ENCODE data around the gene NSL1. TPM values are rescaled to one million over a fixed set of nuclear protein-coding genes. Genes with fewer than 3 reads are reported as not detected.
"Not testable (repeated sequence)": the region's sequence is repeated elsewhere in the genome, so short reads cannot be mapped to it uniquely, and the experiment has no call there.

NSL1 gene
- polyA plus RNA-seq, 5 donors, result 37.6 to 53.0 (median 43.7) TPM

DNA sequence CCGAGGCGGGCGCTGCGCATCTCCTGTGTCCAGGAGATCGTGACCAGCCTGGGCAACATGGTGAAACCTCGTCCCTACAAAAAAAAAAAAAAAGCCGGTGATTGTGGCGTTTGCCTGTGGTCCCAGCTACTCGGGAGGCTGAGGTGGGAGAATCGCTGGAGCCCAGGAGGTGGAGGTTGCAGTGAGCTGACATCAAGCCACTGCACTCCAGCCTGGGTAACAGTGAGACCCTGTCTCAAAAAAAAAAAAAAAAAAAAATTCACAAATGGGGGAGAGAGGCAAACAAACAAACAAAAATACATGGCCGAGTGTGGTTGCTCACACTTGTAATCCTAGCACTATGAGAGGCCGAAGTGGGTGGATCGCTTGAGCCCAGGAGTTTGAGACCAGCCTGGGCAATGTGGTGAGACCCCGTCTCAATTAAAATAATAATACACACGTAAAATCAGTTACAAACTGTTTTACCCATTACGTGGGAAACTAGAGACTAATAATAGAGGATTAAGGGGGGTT, 875 bp upstream of the NSL1 start:
- no peak for DNase-seq

DNA sequence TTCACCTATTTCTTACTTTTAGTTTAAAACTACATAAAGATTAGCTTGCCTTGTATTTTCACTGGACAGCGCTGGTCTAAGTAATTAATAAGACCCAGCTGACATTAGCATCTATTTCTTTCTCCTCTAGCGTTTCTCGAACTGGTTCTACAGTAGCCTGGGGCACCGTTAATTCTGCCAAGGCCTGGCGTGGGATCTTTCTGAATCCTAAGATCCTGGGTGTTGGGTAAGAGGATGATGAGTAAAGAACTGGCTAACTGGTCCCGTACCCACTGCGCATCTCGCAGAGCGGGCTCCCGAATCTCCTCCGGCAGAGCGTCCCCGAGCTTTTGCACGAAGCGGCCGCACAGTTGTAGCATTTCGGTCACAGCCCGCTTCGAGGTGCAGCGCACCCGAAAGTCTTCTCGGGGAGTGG, 309 bp downstream of the NSL1 start:
- no peak for DNase-seq

DNA sequence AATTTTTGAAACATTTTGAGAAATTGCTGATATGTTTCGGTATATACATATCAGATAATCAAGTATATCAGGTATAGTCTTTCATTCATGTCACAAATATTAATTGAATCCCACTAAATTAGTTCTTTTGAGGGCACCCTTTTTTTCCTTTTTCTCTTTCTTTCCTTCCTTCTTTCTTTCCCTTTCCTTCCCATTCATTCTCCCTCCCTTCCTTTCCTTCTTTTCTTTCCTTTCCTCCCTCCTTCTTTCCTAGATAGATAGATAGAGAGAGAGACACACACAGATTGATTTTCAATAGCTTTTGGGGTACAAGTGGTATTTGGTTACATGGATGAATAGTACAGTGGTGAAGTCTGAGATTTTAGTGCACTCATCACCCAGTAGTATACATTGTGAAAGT, 5.7 kb downstream of the NSL1 start:
- DNase-seq, result no peak

DNA sequence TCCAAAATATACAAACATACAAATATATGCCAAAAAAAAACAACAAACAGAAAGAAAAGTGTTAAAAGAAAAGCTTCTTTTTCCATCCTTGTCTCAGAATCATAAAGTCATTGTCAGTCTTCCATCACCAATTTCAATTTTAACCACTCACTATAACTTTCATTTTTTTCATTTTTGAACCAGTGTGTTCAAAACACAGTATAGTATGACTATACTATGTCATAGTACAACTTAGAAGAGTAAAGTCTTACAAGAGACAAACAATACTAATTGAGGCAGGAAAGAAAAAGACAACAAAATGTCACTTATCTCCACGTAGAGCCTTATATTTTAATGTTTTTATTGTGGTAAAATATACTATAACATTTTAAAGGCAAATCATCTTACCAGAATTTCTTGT, 7.6 kb downstream of the NSL1 start:
- no peak for DNase-seq

DNA sequence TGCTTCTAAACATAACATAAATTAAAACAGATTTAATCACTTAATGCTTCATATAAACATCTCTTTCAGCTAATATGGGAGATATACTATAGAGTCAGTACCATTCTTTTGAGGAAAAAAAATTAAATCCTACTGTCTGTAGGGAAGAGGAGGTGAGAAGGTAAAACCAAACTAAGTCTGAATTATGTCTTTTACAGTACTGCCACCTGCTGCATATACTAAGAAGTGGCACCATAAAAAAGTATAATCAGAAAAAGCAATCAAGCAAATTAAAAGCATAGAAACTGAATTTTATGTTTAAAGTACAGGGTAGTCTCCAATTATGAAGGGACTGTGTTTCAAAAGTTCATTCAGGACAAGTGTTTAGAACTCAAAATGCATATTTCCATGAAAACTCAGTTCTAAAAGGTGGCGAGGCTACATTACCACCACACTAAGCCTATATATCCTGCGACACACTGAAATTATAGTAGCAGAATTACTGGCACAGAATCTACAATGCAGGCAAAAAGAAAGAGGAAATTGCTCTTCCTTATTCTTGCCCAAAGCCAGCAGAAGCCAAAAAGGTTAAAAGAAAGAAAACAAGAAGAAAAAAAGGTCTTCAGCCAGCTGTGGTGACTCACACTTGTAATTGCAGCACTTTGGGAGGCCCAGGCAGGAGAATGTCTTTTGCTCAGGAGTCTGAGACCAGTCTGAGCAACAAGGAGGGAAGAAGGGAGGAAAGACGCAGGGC, 9.0 kb downstream of the NSL1 start:
- peak in 1 of 2 donors; percentile 2 for DNase-seq

DNA sequence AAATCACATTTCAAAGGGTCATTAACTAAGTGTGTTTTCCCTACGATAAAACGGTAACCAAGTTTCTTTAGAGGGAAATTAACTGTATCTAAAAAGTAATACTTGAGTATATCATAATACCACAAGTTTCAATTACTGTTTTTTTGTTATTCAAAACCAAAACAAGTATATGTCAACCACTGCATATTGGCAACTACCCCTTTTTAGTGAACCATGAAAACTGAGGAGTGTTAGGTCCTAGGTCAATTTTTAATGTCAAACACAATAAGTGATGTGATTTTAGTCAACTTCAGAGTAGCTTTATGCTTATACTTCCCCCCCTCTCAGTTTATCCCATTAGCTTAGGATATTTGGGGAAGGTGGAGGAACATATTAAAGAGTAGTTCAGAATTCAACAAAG, 10.4 kb downstream of the NSL1 start:
- DNase-seq, result no peak

DNA sequence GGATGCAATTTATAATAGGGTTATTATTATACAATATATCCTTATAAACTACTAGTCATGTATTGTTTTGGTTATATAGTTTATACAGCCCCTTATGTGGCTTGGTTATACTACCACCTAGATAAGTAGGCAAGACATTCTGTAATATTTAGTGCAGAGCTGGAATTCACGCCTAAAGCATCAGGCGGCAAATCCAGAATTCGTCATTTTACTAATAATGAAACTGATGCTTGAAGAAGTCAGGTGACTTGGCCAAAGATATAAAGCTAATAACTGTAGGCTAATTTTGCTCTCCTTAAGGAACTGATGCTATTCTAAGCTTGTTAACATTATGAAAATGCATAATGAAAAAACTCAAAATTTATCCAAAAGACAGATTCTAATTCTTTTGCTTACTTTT, 10.8 kb downstream of the NSL1 start:
- DNase-seq, result no peak

DNA sequence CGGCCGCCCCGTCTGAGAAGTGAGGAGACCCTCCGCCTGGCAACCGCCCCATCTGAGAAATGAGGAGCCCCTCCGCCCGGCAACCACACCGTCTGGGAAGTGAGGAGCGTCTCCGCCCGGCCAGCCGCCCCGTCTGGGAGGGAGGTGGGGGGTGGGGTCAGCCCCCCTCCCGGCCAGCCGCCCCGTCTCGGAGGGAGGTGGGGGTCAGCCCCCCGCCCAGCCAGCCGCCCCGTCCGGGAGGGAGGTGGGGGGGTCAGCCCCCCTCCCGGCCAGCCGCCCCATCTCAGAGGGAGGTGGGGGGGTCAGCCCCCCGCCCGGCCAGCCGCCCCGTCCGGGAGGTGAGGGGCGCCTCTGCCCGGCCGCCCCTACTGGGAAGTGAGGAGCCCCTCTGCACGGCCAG, 12.5 kb downstream of the NSL1 start:
- not testable (repeated sequence) for DNase-seq

DNA sequence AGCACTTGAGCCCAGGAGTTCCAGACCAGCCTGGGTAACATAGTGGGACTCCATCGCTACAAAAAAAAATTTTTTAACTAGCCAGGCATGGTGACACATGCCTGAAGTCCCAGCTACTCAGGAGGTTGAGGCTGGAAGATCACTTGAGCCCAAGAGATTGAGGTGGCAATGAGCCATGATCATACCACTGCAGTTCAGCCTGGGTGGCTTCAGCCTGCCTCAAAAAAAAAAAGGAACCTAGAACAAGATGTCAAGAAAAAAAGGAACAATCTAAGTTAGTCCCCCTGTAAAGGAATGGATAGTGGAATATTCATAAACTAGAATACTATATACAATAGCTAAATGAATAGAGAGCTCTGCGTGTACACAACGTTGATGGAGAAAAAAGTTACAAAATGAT, 14.4 kb downstream of the NSL1 start:
- DNase-seq, result no peak

DNA sequence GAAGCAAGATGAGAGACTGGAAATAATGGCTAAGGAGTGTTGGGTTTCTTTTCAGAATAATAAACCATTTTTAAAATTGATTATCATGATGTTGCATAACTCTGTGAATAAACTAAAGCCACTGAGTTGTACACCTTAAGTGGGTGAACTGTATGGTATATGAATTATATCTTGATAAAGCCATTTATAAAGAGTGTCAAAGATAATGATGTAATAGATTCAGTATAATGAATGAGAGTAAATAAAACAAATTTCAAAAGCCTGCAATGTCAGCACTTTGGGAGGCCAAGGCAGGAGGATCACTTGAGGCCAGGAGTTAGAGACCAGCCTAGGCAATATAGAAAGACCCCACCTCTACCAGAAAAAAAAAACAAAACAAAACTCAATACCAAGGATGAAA, 16.3 kb downstream of the NSL1 start:
- no peak for DNase-seq

DNA sequence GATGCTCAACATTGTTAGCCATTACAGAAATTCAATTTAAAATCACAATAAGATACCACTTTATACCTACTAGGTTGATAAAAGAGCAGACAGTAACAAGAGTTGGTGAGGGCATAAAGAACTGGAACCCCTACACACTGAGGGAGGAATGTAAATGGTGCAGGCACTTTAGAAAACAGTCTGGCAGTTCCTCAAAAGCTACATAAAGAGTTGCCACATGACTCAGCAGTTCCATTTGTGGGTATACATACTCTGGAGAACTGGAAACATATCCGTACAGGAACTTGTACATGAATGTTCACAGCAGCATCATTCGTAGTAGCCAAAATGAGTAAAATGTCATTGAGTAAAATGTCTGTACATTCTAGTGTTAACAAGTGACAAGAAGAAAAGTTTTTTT, 17.0 kb downstream of the NSL1 start:
- DNase-seq, result no peak

DNA sequence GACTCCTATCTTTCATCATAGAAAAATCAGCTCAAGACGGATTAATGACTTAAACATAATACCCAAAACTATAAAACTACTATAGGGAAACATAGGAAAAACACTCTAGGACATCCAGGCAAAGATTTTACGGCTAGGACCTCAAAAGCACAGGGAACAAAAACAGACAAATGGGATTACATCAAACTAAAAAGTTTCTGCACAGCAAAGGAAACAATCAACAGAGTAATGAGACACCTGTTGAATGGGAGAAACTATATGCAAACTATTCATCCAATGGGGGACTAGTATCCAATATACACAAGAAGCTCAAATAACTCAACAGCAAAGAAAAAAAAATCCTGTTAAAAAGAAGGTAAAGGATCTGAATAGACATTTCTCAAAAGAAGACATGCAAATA, 18.6 kb downstream of the NSL1 start:
- no peak for DNase-seq

DNA sequence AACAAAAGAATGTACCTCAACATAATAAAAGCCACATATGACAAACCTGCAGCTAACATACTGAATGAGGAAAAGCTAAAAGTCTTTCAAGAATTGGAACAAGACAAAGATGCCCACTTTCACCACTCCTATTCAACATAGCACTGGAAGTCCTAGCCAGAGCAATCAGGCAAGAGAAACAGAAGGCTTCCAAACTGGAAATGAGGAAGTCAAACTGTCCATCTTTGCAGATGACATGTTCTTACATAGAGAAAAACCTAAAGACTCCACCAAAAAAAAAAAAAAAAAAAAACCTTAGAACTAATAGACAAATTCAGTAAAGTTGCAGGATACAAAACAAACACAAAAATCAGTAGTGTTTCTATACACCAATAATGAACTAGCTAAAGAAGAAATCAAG, 20.2 kb downstream of the NSL1 start:
- no peak for DNase-seq

DNA sequence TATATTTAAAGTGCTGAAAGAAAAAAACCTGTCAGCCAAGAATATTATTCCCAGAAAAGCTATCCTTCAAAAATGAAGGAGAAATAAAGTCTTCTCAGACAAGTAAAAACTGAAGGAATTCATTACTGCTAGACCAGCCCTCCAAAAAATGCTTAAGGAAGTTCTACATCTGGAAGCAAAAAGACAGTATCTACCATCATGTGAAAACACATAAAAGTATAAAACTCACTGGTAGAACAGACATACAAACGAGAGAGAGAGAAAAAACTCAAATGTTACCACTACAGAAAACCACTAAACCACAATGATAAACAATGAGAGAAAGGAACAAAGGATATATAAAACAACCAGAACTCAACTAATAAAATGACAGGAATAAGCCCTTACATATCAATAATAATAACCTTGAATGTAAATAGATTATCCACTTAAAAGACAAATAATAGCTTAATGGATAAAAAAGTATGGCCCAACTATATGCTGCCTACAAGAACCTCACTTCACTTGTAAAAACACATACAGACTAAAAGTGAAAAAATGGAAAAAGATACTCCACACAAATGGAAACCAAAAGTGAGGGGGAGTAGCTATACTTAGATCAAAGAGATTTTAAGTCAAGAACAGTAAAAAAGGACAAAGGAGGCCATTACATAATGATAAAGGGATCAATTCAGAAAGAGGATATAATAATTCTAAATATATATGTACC, 22.0 kb downstream of the NSL1 start:
- no peak for DNase-seq

DNA sequence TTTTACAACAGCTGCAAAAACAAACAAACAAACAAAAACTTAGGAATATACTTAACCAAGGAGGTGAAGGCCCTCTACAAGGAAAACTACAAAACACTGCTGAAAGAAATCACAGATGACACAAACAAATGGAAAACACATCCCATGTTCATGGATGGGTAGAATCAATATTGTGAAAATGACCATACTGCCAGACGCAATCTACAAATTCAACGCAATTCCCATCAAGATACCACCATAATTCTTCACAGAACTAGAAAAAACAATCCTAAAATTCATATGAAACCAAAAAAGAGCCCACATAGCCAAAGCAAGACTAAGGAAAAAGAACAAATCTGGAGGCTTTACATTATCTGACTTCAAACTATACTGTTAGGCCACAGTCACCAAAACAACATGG, 24.8 kb downstream of the NSL1 start:
- DNase-seq, result not testable (repeated sequence)

DNA sequence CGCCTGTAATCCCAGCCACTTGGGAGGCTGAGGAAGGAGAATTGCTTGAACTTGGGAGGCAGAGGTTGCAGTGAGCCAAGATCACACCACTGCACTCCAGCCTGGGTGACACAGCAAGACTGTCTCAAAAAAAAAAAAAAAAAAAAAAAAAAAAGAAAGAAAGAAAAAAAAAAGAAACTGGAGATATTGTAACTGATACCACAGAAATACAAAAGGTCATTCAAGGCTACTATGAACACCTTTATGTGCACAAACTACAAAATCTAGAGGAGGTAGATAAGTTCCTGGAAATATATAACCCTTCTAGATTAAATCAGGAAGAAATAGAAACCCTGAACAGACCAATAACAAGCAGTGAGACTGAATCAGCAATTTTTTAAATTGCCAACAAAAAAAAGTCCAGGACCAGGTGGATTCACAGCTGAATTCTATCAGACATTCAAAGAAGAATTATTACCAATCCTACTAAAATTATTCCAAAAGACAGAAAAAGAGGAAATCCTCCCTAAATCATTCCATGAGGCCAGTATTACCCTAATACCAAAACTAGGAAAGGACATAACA, 26.8 kb downstream of the NSL1 start:
- DNase-seq, result not testable (repeated sequence)

DNA sequence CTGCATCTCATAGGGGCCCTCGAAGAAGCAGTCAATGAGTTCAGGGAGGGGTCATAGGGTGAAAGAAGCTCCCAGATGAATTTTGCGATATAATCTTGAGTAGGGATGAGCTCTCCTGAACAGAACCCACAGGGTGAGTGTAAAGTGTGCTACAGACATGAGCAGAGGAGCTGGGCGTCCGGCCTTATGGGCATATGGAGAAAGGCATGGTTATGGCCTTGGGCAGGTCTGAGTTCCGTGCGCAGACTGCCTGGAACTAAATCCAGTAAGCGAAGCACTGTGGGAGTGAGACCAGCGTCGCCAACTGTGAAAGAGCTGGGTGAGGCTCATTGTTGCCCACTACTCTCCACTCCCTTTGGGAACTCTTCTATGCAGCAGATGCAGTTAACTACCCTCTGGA, 28.7 kb downstream of the NSL1 start:
- DNase-seq, result no peak

DNA sequence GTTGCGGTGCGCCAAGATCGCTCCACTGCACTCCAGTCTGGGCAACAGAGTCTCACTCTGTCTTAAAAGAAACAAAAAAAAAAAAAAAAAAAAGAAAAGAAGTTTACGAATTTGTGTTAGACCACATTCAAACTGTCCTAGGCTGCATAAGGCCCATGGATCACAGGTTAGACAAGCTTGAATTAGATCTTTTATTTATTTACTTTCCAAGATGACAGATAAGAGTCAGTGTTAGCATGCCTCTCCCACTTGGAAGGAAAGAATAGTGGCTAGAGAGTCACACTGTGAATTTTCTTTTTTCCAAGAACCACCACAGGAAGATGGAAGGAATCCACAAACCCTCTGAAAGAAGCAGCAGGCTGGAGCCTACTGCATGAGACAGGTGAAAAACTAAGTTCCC, 29.3 kb downstream of the NSL1 start:
- DNase-seq, result no peak

DNA sequence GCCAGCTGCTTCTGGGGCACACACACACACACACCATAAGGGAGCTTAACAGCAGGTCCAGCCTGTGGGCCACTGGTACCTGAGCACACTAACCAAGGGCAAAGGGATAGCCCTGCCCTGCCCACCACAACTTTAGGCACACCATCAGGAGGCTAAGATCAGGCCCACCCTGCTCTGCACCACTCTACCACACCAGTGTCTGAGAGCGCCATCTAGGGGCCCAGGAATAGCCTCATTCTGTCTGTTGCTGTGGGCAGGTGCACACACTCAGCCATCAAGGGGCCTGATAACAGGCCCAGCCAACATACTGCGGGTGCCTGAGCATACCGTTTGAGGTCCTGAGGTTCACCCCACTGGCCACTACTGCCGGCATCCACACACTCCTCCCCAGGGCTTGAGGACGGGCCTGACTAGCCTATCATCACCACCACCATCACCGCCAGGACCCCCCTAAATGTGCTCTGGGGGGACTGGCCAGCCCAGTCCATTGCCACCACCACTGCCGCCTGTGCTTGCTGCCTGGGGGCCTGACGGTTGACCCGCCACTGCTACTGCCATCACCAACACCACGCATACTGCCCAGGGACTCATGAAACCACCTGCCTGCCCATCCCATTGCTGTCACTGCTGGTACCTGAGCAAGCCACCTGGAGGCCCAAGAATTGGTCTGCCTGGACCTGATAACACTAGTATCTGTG, 31.3 kb downstream of the NSL1 start:
- no peak for DNase-seq

DNA sequence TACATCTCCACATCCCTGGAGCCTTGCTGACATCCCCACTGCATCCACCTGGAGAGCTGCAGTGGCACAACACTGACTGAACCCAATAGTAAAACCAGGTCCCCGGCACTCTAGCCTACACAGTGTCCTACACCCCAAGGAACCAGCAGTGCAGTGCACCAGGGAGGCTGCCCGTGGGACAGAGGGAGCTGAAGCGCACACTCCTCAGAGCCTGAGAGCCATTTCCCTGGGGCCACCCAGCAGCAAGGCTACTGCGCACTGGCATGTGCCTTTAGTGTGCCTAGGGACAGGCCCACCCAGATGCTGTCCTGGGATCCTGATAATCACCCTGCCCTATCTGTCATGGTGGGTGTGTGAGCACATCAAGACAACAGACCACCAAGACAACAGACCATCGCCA, 31.9 kb downstream of the NSL1 start:
- DNase-seq, result no peak

DNA sequence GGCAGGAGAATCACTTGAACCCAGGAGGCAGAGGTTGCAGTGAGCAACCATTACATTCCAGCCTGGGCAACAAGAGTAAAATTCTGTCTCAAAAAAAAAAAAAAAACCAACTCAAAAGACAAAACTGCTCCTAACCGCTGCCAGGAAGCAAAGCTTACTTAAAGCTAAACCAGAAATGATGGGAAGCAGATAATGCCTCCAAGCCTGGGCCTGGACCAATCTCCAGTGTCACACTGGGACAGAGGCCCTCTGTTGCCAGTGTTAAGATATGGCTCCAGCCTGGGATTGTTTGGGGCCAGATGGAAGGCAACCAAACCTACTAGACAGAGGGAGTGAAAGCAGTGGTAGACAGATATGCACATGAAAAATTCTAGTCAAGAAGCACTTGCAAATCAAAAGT, 36.9 kb downstream of the NSL1 start:
- no peak for DNase-seq

DNA sequence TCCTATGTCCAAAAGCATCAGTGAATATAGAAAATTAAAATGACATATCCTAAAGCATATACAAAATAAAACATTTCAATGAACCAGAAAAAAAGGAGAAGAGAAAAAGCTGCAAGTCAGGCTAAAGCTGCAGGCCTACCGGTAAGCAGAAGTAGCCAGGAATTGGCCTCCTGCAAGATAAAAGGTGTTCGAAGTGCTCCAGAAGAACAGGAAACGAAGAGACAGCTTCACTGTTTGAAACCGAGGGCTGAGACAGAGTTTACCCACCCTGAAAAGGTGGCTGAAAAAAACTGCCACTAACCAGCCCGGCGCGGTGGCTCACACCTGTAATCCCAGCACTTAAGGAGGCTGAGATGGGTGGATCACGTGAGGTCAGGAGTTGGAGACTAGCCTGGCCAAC, 37.4 kb downstream of the NSL1 start:
- DNase-seq, result no peak

DNA sequence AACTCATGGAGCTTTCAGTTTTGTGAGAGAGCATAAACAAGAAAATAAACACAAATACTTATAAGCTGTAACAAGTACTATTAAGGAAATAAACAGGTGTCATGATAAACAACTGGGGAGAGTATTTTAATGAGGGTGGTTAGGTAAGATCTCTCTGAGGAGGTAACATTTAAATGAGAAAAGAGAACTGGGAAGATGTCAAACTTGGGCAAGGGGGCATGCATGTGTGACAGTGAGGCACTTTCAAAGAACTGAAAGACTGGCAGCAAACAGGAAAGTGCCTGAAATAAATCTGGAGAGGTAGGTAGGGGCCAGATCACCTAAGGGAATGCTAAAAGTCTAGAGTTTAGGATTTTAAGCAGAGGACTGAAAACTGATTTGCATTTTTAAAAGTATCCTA, 37.8 kb downstream of the NSL1 start:
- no peak for DNase-seq

Measured in right lung (tissue), 5 donors.